NCI-H2029 treated with DMSO at 0.1 percent for 48 hours (cell line): ENCODE measurements around the gene WDR4.
"Not testable (repeated sequence)": the region's sequence is repeated elsewhere in the genome, so short reads cannot be mapped to it uniquely, and the experiment has no call there.

ENCODE experiments used
- DNase-seq: peaks from one replicate; lab custom pipeline; 2025; lab: John Stamatoyannopoulos, UW

The WDR4 gene, protein sequence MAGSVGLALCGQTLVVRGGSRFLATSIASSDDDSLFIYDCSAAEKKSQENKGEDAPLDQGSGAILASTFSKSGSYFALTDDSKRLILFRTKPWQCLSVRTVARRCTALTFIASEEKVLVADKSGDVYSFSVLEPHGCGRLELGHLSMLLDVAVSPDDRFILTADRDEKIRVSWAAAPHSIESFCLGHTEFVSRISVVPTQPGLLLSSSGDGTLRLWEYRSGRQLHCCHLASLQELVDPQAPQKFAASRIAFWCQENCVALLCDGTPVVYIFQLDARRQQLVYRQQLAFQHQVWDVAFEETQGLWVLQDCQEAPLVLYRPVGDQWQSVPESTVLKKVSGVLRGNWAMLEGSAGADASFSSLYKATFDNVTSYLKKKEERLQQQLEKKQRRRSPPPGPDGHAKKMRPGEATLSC

GRCh38 chr21:42878993-42879787 lies at the start of gene WDR4:
Gene WDR4, minus strand, starts transcription at chr21:42879539. Its CDS starts 44 bp downstream, at chr21:42879495.
- peak; percentile 87 for DNase-seq

- not testable (repeated sequence) for DNase-seq
Measured at GRCh38 chr21:42927474-42928200, 48.3 kb upstream of the WDR4 start.

GRCh38 chr21:42925114-42925926 lies 46.0 kb upstream of the WDR4 start, which contains the start of gene ERVH48-1:
Gene ERVH48-1, minus strand, starts transcription at chr21:42925630. Its CDS starts 6,624 bp downstream, at chr21:42919006.
- no peak for DNase-seq

- DNase-seq = no peak
Measured at GRCh38 chr21:42924433-42924751, 45.1 kb upstream of the WDR4 start.

DNA sequence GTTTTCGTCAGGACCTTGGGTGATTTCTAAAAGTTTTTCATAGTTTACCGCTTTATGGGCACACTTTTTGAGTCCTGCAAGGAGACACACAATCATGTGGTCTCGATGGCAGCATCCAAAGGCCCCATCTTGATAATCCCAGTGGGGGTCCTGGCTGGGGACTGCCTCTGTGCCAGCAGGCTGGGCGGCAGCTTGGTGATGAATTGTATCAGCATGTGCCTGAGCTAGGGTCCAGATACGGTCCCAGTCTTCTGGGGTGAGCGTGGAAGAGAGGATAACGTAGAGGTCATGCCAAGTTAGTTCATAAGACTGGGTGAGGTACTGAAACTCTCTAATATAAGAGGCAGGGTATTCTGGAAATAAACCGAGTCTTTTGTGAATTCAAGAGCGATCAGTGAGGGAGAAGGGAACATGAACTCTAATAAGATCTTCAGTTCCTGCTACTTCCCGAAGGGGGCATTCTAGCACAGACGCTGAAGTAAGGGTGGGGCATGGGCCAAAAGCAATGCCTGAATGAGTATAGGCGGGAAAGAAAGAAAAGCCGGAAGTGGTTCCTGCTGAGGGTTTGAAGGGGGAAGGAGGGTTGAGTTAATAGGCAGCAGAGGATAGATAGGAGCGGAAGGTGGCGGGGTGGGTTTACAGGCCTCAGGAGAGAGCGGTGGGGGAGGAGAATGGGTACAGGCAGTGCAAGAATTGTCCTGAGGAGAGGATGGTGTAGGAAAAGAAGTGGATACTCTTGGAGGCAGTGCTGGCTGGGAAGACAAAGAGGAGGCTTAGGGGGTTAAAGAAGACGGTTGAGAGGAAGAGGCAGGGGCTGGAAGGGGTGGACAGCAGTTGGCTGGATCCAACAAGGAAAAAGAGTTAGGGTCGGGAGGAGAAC lies 44.5 kb upstream of the WDR4 start:
- peak; percentile 98 for DNase-seq

- DNase-seq = no peak
Measured at GRCh38 chr21:42922918-42923317, 43.6 kb upstream of the WDR4 start.

DNA sequence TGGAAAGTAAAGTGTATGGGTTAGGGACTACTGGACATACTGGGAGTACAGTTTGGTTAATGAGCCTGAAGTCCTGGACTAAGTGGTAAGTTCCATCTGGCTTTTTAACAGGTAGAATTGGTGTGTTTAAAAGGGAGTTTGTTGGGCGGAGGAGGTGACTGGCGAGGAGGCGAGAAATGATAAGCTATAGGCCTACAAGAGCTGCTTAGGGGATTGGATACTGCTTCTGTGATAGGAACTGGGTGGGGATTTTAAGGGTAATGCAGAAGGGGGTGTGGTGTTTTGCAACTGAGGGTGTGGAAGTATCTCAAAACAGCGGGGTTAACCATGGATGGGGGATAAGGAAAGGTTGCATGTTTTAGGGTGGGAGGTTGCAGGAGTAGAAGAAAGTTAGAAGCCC lies 42.6 kb upstream of the WDR4 start:
- no peak for DNase-seq

- no peak for DNase-seq
Measured at GRCh38 chr21:42918291-42918690, 39.0 kb upstream of the WDR4 start.

GRCh38 chr21:42913476-42913875 lies 34.1 kb upstream of the WDR4 start:
- no peak for DNase-seq

- not testable (repeated sequence) for DNase-seq
Measured at GRCh38 chr21:42911920-42912319, 32.6 kb upstream of the WDR4 start.

- DNase-seq = not testable (repeated sequence)
Measured at GRCh38 chr21:42908484-42908883, 29.1 kb upstream of the WDR4 start.

DNA sequence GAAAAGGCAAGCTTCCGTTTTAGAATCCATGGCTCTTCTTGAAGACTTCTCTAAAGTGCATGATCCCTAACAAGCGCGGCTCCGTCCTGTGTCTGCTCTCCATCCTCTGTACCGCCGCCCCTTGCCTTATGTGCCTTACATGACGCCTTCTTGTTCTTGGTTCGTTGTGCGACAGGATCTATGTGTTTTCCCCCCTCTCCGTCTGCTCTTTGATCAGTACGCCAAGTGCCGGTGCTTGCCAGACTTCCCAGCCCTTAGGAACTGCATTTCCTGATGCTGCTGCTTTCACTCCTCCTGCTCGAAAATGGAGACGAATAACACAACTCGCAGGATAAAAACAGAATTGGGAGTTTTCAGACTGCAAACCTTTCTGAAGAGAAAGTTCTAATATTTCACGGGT lies 26.9 kb upstream of the WDR4 start:
- DNase-seq = no peak

GRCh38 chr21:42905195-42905594 lies 25.9 kb upstream of the WDR4 start:
- DNase-seq = no peak

- no peak for DNase-seq
Measured at GRCh38 chr21:42903817-42904216, 24.5 kb upstream of the WDR4 start.

DNA sequence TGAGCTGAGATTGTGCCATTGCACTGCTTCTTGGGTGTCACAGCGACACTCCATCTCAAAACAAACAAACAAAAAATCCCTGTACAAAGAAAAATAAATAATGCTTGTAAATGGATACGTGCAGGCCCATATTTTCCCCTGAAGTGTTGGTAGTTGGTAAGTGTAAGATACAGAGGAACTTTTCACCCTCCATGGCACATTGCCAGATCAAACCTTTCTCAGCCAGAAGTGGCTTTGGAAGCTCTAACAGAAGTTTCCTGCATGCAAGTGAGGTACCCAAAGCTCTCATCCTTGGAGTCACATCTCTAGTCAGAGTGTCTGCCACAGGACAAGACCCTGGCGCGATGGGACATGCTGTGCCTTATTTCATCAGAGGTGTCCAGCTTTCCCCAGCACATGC lies 21.1 kb upstream of the WDR4 start:
- DNase-seq = no peak

- DNase-seq = peak; percentile 88
Measured at GRCh38 chr21:42892931-42893755, 13.8 kb upstream of the WDR4 start, which contains the start of gene NDUFV3. Gene NDUFV3, plus strand, starts transcription at chr21:42893309. Its CDS starts 25 bp downstream, at chr21:42893334.

- peak; percentile 52 for DNase-seq
Measured at GRCh38 chr21:42892582-42892930, 13.2 kb upstream of the WDR4 start.

DNA sequence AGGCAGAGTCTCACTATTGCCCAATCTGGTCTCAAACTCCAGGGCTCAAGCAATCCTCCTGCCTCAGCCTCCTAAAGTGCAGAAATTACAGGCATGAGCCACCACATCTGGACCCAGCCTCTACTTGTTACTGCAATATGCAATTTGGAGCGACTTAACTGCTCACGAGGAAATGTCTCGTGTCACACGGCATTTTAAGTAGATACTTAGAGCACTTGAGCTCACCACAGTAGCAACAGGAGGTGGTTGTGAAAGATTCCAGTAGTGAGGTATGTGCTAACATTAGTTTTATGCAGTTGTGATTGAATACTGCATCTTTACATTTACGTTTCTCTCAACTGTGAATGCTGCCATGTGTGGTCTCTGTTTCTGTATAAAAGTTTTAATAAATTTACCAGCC lies 8.0 kb upstream of the WDR4 start:
- DNase-seq = no peak

- DNase-seq = no peak
Measured at GRCh38 chr21:42883921-42884320, 4.6 kb upstream of the WDR4 start.

- DNase-seq = no peak
Measured at GRCh38 chr21:42880352-42880751, 1.0 kb upstream of the WDR4 start.
